Peyer's patch (tissue), 4 donors: Measurements from ENCODE around the gene PCDH1. TPM values are rescaled to one million over a fixed set of nuclear protein-coding genes. Genes with fewer than 3 reads are reported as not detected.

Experiments used
- DNase-seq, 3 donors: peaks; one replicate each; pipeline ENCODE4 v3.0.0-alpha.2; 2017 to 2019
- H3K27ac ChIP-seq, 4 donors: fragments of 200-600 bp; sonication (generic); one replicate each; pipeline ENCODE4 v1.5.1; 2016 to 2019
- H3K27me3 ChIP-seq, 2 donors: fragments of 200-600 bp; sonication (generic); one replicate each; pipeline ENCODE4 v1.5.1; 2019
- H3K36me3 ChIP-seq, 3 donors: fragments of 200-600 bp; sonication (generic); one replicate each; pipeline ENCODE4 v1.5.1; 2016 to 2019
- H3K4me1 ChIP-seq, 4 donors: fragments of 200-600 bp; sonication (generic); one replicate each; pipeline ENCODE4 v1.5.1; 2016 to 2019
- H3K4me3 ChIP-seq, 4 donors: fragments of 200-600 bp; sonication (generic); 1 replicate in 3 of 4; 2 replicates in 1 of 4; pipeline ENCODE4 v1.5.1; 2016 to 2019; ENCODE audit warnings: mild to moderate bottlenecking in 1 of 4
- H3K9me3 ChIP-seq, 4 donors: fragments of 200-600 bp; sonication (generic); one replicate each; pipeline ENCODE4 v1.5.1; 2016 to 2019; ENCODE audit warnings: mild to moderate bottlenecking in 1 of 4
- CTCF ChIP-seq, 6 experiments: fragments of 450-650 bp in 4 of 6; fragments of 200-600 bp in 2 of 6; sonication (generic) in 1 of 6; IDR thresholded peaks; one replicate each; pipeline ENCODE4 v1.5.1; 2017 to 2019; ENCODE audit warnings: antibody characterized with exemption in 6 of 6, mild to moderate bottlenecking in 3 of 6, moderate library complexity in 1 of 6
- POLR2A ChIP-seq, 2 donors: fragments of 450-650 bp; IDR thresholded peaks; one replicate each; pipeline ENCODE4 v1.5.1; 2017; ENCODE audit warnings: antibody characterized with exemption in 2 of 2, mild to moderate bottlenecking in 2 of 2, moderate library complexity in 2 of 2
- total RNA-seq, 4 donors: library from RNA; depleted of rRNA; stranded (reverse); fragments of >200 nt; gene quantifications; one replicate each; pipeline ENCODE4 v1.1.0, GENCODE V29; 2016

Gene PCDH1
- total RNA-seq, 4 donors from 2014 or later, result 64.4 to 169 (median 164) TPM

- peak overlapping the region in 3 of 4 donors; percentile 50 to 94 (median 83) for H3K4me3 ChIP-seq
- peak overlapping the region in 3 of 4 donors; percentile 88 to 97 (median 95) for H3K27ac ChIP-seq
- no peaks in the 10 kb centered on the region for H3K36me3 ChIP-seq
- H3K4me1 ChIP-seq, result peaks cover 16 to 76% (median 26%) of the 10 kb centered on the region in 4 donors
- DNase-seq, result peak in 2 of 3 donors; percentile 87 to 89
- TF ChIP-seq CTCF (IDR thresholded peaks at IDR 0.05), result peak in 1 of 6 experiments; percentile 3
- TF ChIP-seq POLR2A (IDR thresholded peaks at IDR 0.05), result peak; percentile 76 to 85
- no peaks in the 10 kb centered on the region for H3K27me3 ChIP-seq
- H3K9me3 ChIP-seq, result no peaks in the 10 kb centered on the region
These were observed 3.8 kb downstream of the PCDH1 start for GRCh38 chr5:141874262-141874964.

- Histone ChIP-seq H3K9me3 (no peaks in the 10 kb centered on the region), H3K4me3 (peak overlapping the region in 2 of 4 donors; percentile 17 to 94), H3K27ac (peak overlapping the region in 3 of 4 donors; percentile 88 to 97 (median 95)), H3K36me3 (peaks cover 0 to 2% (median 0%) of the 10 kb centered on the region in 3 donors), H3K27me3 (no peaks in the 10 kb centered on the region), H3K4me1 (peaks cover 16 to 80% (median 26%) of the 10 kb centered on the region in 4 donors)
- DNase-seq, result no peak
- TF ChIP-seq CTCF (IDR thresholded peaks at IDR 0.05), result no peak
- TF ChIP-seq POLR2A (IDR thresholded peaks at IDR 0.05), result no peak
These were observed 4.3 kb downstream of the PCDH1 start for GRCh38 chr5:141873933-141874261.

GRCh38 chr5:141872496-141873356 is 5.5 kb downstream of the PCDH1 start:
- Histone ChIP-seq H3K27me3 (no peaks in the 10 kb centered on the region), H3K36me3 (peaks cover 0 to 12% (median 0%) of the 10 kb centered on the region in 3 donors), H3K9me3 (no peaks in the 10 kb centered on the region), H3K4me1 (peaks cover 10 to 84% (median 22%) of the 10 kb centered on the region in 4 donors), H3K4me3 (no peak overlapping the region), H3K27ac (peak overlapping the region in 3 of 4 donors; percentile 88 to 95 (median 92))
- DNase-seq, result no peak
- TF ChIP-seq POLR2A (IDR thresholded peaks at IDR 0.05) (no peak), CTCF (IDR thresholded peaks at IDR 0.05) (no peak)

GRCh38 chr5:141871870-141872269 is 6.3 kb downstream of the PCDH1 start:
- H3K9me3 ChIP-seq, result no peaks in the 10 kb centered on the region
- H3K36me3 ChIP-seq, result peaks cover 0 to 12% (median 0%) of the 10 kb centered on the region in 3 donors
- peak in 2 of 3 donors; percentile 38 to 51 for DNase-seq
- TF ChIP-seq CTCF (IDR thresholded peaks at IDR 0.05), result no peak
- no peak for TF ChIP-seq POLR2A (IDR thresholded peaks at IDR 0.05)
- peaks cover 5 to 81% (median 17%) of the 10 kb centered on the region in 4 donors for H3K4me1 ChIP-seq
- peak overlapping the region in 2 of 4 donors; percentile 92 to 95 for H3K27ac ChIP-seq
- H3K4me3 ChIP-seq, result no peak overlapping the region
- H3K27me3 ChIP-seq, result no peaks in the 10 kb centered on the region

GRCh38 chr5:141870871-141871270 is 7.3 kb downstream of the PCDH1 start:
- Histone ChIP-seq H3K27ac (peak overlapping the region in 3 of 4 donors; percentile 32 to 95 (median 92)), H3K36me3 (peaks cover 0 to 12% (median 0%) of the 10 kb centered on the region in 3 donors), H3K9me3 (no peaks in the 10 kb centered on the region), H3K4me1 (peaks cover 0 to 81% (median 12%) of the 10 kb centered on the region in 4 donors), H3K27me3 (no peaks in the 10 kb centered on the region), H3K4me3 (no peak overlapping the region)
- peak in 2 of 3 donors; percentile 70 to 83 for DNase-seq
- TF ChIP-seq POLR2A (IDR thresholded peaks at IDR 0.05) (peak in 1 of 2 donors; percentile 38), CTCF (IDR thresholded peaks at IDR 0.05) (no peak)
